ENCODE measurements around the gene CARNS1. TPM values are rescaled to one million over a fixed set of nuclear protein-coding genes. Genes with fewer than 3 reads are reported as not detected.

CARNS1 gene
- total and polyA plus RNA-seq, 2 of the 13 experiments (the other 11 are each of a cell fraction or from before 2014, with no cell fraction given), result not detected

GRCh38 chr11:67420646-67421429, 5.4 kb downstream of the CARNS1 start:
- peak overlapping the region; percentile 80 for H3K4me2 ChIP-seq (ENCODE audit: low read depth, low read length)
- H3K9me3 ChIP-seq (ENCODE audit: low read length), result no peaks in the 10 kb centered on the region
- H2AFZ ChIP-seq (ENCODE audit: low read length), result no peak overlapping the region
- H4K20me1 ChIP-seq (ENCODE audit: insufficient read depth, low read length), result no peaks in the 10 kb centered on the region
- no peak overlapping the region for H3K27ac ChIP-seq (ENCODE audit: extremely low read length, insufficient read depth, low read length)
- peak; percentile 80 for ATAC-seq
- DNase-seq (ENCODE audit: low spot score), result peak; percentile 81
- WGBS (ENCODE audit: low lambda C conversion rate), result under 1% methylated on average over 20 of the region's 97 CpGs
- peaks cover 5 to 36% of the 10 kb centered on the region in 2 experiments; a peak in 4 of 5 replicates for H3K27me3 ChIP-seq (ENCODE audit: control insufficient read depth in 1 of 2, insufficient read depth in 2 of 2, low read length in 2 of 2)
- H3K79me2 ChIP-seq (ENCODE audit: insufficient read depth, low read length), result no peaks in the 10 kb centered on the region
- H3K36me3 ChIP-seq (replicated peaks in 1 of 2; ENCODE audit: control insufficient read depth in 1 of 2, insufficient read depth in 2 of 2, low read length in 2 of 2), result no peaks in the 10 kb centered on the region
- H3K4me1 ChIP-seq (ENCODE audit: insufficient read depth, low read length), result peaks cover 69% of the 10 kb centered on the region
- in situ Hi-C loops (cut with HindIII; ENCODE audit: extremely low pct_ligation_motif_present, low pct_unique_long_range_greater_than_20kb), result no loop called here
- BruUV-seq (replicated peaks), result no TSS peak
- intact Hi-C loops (cut with micrococcal nuclease; ENCODE audit: unreplicated experiment), result no loop called here
- ChIA-PET POLR2A (interaction anchor here (0.8 to 7.4 kb wide), 6 partner anchors 9 to 62 kb away, joined by 3 to 78 read pairs (median 6); partner anchors contain the start of genes AIP, PPP1CA and TBC1D10C), CTCF (ENCODE audit: low intra/inter-chr PET ratio, low total read pairs) (no interaction called here)
- peak overlapping the region; percentile 30 to 70 (median 53); a peak in 5 of 6 replicates for H3K4me3 ChIP-seq (replicated peaks in 1 of 3; ENCODE audit: insufficient read depth in 1 of 3, low read depth in 2 of 3, low read length in 3 of 3)
- FAIRE-seq, result no peak
- peak overlapping the region; percentile 57 for H3K9ac ChIP-seq (ENCODE audit: insufficient read depth, low read depth, low read length)
- TF ChIP-seq NR2F1 (CRISPR knock-in tag; IDR thresholded peaks at IDR 0.05) (0 out of 4 replicates have a peak, but pooled peaks of 1 of the 2 experiments have one; percentile 25), NFYB (CRISPR knock-in tag; IDR thresholded peaks at IDR 0.05) (no peak; the same call in 1 of the 2 replicates), FLYWCH1 (CRISPR knock-in tag; IDR thresholded peaks at IDR 0.05) (0 out of 2 replicates have a peak, but pooled peaks have one; percentile 19), ZNF75D (CRISPR knock-in tag; IDR thresholded peaks at IDR 0.05; ENCODE audit: borderline replicate concordance) (no peak), HNRNPLL (IDR thresholded peaks at IDR 0.05; ENCODE audit: low read depth, low read length, poor library complexity, severe bottlenecking) (peak; percentile 88), SMAD1 (CRISPR knock-in tag; IDR thresholded peaks at IDR 0.05; ENCODE audit: borderline replicate concordance, low read depth) (no peak), ZNF549 (CRISPR knock-in tag; IDR thresholded peaks at IDR 0.05) (no peak), CENPX (CRISPR knock-in tag; IDR thresholded peaks at IDR 0.05) (no peak), STAT6 (CRISPR knock-in tag; IDR thresholded peaks at IDR 0.05; ENCODE audit: borderline replicate concordance) (no peak), ZNF772 (CRISPR knock-in tag; IDR thresholded peaks at IDR 0.05) (peak; percentile 19; the same call in 1 of the 2 replicates), GPN1 (CRISPR knock-in tag; IDR thresholded peaks at IDR 0.05; ENCODE audit: borderline replicate concordance) (no peak), CHD2 (IDR thresholded peaks at IDR 0.05; ENCODE audit: low read depth, low read length) (no peak)
- TF ChIP-seq, protein P1, sequence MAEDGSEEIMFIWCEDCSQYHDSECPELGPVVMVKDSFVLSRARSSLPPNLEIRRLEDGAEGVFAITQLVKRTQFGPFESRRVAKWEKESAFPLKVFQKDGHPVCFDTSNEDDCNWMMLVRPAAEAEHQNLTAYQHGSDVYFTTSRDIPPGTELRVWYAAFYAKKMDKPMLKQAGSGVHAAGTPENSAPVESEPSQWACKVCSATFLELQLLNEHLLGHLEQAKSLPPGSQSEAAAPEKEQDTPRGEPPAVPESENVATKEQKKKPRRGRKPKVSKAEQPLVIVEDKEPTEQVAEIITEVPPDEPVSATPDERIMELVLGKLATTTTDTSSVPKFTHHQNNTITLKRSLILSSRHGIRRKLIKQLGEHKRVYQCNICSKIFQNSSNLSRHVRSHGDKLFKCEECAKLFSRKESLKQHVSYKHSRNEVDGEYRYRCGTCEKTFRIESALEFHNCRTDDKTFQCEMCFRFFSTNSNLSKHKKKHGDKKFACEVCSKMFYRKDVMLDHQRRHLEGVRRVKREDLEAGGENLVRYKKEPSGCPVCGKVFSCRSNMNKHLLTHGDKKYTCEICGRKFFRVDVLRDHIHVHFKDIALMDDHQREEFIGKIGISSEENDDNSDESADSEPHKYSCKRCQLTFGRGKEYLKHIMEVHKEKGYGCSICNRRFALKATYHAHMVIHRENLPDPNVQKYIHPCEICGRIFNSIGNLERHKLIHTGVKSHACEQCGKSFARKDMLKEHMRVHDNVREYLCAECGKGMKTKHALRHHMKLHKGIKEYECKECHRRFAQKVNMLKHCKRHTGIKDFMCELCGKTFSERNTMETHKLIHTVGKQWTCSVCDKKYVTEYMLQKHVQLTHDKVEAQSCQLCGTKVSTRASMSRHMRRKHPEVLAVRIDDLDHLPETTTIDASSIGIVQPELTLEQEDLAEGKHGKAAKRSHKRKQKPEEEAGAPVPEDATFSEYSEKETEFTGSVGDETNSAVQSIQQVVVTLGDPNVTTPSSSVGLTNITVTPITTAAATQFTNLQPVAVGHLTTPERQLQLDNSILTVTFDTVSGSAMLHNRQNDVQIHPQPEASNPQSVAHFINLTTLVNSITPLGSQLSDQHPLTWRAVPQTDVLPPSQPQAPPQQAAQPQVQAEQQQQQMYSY (CRISPR knock-in tag; IDR thresholded peaks at IDR 0.05), result no peak
- TF ChIP-seq, protein P2, sequence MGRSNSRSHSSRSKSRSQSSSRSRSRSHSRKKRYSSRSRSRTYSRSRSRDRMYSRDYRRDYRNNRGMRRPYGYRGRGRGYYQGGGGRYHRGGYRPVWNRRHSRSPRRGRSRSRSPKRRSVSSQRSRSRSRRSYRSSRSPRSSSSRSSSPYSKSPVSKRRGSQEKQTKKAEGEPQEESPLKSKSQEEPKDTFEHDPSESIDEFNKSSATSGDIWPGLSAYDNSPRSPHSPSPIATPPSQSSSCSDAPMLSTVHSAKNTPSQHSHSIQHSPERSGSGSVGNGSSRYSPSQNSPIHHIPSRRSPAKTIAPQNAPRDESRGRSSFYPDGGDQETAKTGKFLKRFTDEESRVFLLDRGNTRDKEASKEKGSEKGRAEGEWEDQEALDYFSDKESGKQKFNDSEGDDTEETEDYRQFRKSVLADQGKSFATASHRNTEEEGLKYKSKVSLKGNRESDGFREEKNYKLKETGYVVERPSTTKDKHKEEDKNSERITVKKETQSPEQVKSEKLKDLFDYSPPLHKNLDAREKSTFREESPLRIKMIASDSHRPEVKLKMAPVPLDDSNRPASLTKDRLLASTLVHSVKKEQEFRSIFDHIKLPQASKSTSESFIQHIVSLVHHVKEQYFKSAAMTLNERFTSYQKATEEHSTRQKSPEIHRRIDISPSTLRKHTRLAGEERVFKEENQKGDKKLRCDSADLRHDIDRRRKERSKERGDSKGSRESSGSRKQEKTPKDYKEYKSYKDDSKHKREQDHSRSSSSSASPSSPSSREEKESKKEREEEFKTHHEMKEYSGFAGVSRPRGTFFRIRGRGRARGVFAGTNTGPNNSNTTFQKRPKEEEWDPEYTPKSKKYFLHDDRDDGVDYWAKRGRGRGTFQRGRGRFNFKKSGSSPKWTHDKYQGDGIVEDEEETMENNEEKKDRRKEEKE (IDR thresholded peaks at IDR 0.05), result no peak
